B cell (primary cell): Measurements from ENCODE around the gene STMP1. TPM values are rescaled to one million over a fixed set of nuclear protein-coding genes. Genes with fewer than 3 reads are reported as not detected.

ENCODE experiments used
- ATAC-seq: fragments of 200-7000 bp; cut with Tn5 transposase; one replicate; pipeline ENCODE4 v1.10.0; 2021; ENCODE audit warnings: low read depth, mild to moderate bottlenecking, moderate number of reproducible peaks, moderate library complexity
- CTCF ChIA-PET: fragments of 350-600 bp; sonication (Branson Sonifier 250); formaldehyde crosslinking; loops from one replicate; lab custom pipeline; 2021; ENCODE audit warnings: antibody characterized with exemption, inconsistent platforms; lab: Charles Lee
- POLR2A ChIA-PET: fragments of 350-600 bp; sonication (Branson Sonifier 250); formaldehyde crosslinking; loops from one replicate; lab custom pipeline; 2021; ENCODE audit warnings: antibody characterized with exemption; lab: Charles Lee
- DNase-seq: peaks from one replicate; pipeline ENCODE4 v3.0.0; 2013
- H2AFZ ChIP-seq: 2 replicates; pipeline ENCODE4 v1.6.1; 2012; ENCODE audit warnings: mild to moderate bottlenecking, low read depth, low read length; ENCODE audit not compliant: insufficient read depth, poor library complexity, severe bottlenecking
- H3K27ac ChIP-seq, 2 donors: 1 replicate in 1 of 2; 2 replicates in 1 of 2; pipeline ENCODE4 v1.5.1; 2012 to 2013; ENCODE audit warnings: low read length in 2 of 2, mild to moderate bottlenecking in 2 of 2, moderate library complexity in 1 of 2
- H3K27me3 ChIP-seq, 4 experiments: fragments of 200-600 bp in 1 of 4; sonication (generic) in 1 of 4; replicated peaks in 1 of 4; 1 replicate in 2 of 4; 2 replicates in 2 of 4; pipeline versions ENCODE4 v1.6.1 to v1.7.0; 2013 to 2016; ENCODE audit warnings: low read length in 3 of 4, mild to moderate bottlenecking in 2 of 4, mixed read lengths in 1 of 4, moderate library complexity in 1 of 4; ENCODE audit not compliant: insufficient read depth in 4 of 4, control insufficient read depth in 3 of 4; ENCODE audit errors: control extremely low read depth in 1 of 4
- H3K36me3 ChIP-seq, 2 experiments: replicated peaks in 1 of 2; 1 replicate in 1 of 2; 2 replicates in 1 of 2; pipeline versions ENCODE4 v1.6.1 to v1.7.1; 2013; ENCODE audit warnings: low read length in 1 of 2; ENCODE audit not compliant: insufficient read depth in 2 of 2, control insufficient read depth in 1 of 2; ENCODE audit errors: control extremely low read depth in 1 of 2, extremely low read depth in 1 of 2
- H3K4me1 ChIP-seq, 2 donors: fragments of 200-600 bp in 1 of 2; sonication (generic) in 1 of 2; 1 replicate in 1 of 2; 2 replicates in 1 of 2; pipeline versions ENCODE4 v1.5.1 to v1.6.1; 2013 to 2017; ENCODE audit warnings: low read length in 2 of 2; ENCODE audit not compliant: control insufficient read depth in 2 of 2, insufficient read depth in 2 of 2
- H3K4me2 ChIP-seq: replicated peaks from 2 replicates; pipeline ENCODE3; 2012; ENCODE audit warnings: mild to moderate bottlenecking, low read depth, low read length; ENCODE audit not compliant: poor library complexity, severe bottlenecking
- H3K4me3 ChIP-seq, 5 experiments: fragments of 200-600 bp in 1 of 5; sonication (generic) in 1 of 5; 1 replicate in 3 of 5; 2 replicates in 2 of 5; pipeline versions ENCODE4 v1.5.1 to v1.7.0; 2011 to 2016; ENCODE audit warnings: low read length in 4 of 5, mild to moderate bottlenecking in 4 of 5, low read depth in 2 of 5, control low read depth in 1 of 5, moderate library complexity in 1 of 5; ENCODE audit not compliant: insufficient read depth in 1 of 5; ENCODE audit errors: control extremely low read depth in 1 of 5, extremely low read depth in 1 of 5
- H3K79me2 ChIP-seq: fragments of 200-600 bp; sonication (generic); one replicate; pipeline ENCODE4 v1.6.0; 2016; ENCODE audit warnings: low read length; ENCODE audit not compliant: control insufficient read depth, insufficient read depth
- H3K9ac ChIP-seq: fragments of 200-600 bp; sonication (generic); 2 replicates; pipeline ENCODE4 v1.6.1; 2017; ENCODE audit warnings: mild to moderate bottlenecking, low read length, moderate library complexity
- H3K9me3 ChIP-seq, 3 donors: one replicate each; pipeline versions ENCODE4 v1.6.1 to v1.7.1; 2013; ENCODE audit warnings: low read length in 2 of 3; ENCODE audit not compliant: control insufficient read depth in 2 of 3, insufficient read depth in 1 of 3; ENCODE audit errors: control extremely low read depth in 1 of 3
- H4K20me1 ChIP-seq: 2 replicates; pipeline ENCODE4 v1.6.0; 2012; ENCODE audit warnings: mild to moderate bottlenecking, low read length; ENCODE audit not compliant: insufficient read depth, control insufficient read depth, poor library complexity, severe bottlenecking
- H3K27ac Mint-ChIP-seq: one replicate; pipeline ENCODE4 v1.8.0; 2021; ENCODE audit warnings: mixed read lengths
- H3K27me3 Mint-ChIP-seq: one replicate; pipeline ENCODE4 v1.8.0; 2021; ENCODE audit warnings: mixed read lengths
- H3K4me1 Mint-ChIP-seq: one replicate; pipeline ENCODE4 v1.8.0; 2021; ENCODE audit warnings: mixed read lengths
- H3K4me3 Mint-ChIP-seq: one replicate; pipeline ENCODE4 v1.8.0; 2021; ENCODE audit warnings: mixed read lengths
- H3K9me3 Mint-ChIP-seq: one replicate; pipeline ENCODE4 v1.8.0; 2022; ENCODE audit warnings: mixed read lengths; ENCODE audit not compliant: insufficient read depth
- EZH2 ChIP-seq: IDR thresholded peaks from 2 replicates; pipeline ENCODE4 v1.6.1; 2012; ENCODE audit warnings: borderline replicate concordance, low read depth, mild to moderate bottlenecking, moderate library complexity, low read length; ENCODE audit not compliant: insufficient read depth, poor library complexity, severe bottlenecking
- WGBS: methylation state at CpG from one replicate; pipeline ENCODE4 v1.1.5; 2013; ENCODE audit warnings: missing lambda C conversion rate; ENCODE audit not compliant: insufficient coverage; 5-methylcytosine and 5-hydroxymethylcytosine counted together
- intact Hi-C: fragments of 100-400 bp; cut with micrococcal nuclease; formaldehyde crosslinking; loops from one replicate; pipeline ENCODE4 v1.10.0; 2022
- polyA plus RNA-seq: library from polyadenylated mRNA; depleted of rRNA; stranded (reverse); fragments of >200 nt; gene quantifications from 2 replicates; pipeline ENCODE4 v1.2.3, GENCODE V29; 2012
- total RNA-seq, 2 donors: library from RNA; stranded (reverse); fragments of 120-200 nt in 1 of 2; gene quantifications; 1 replicate in 1 of 2; 2 replicates in 1 of 2; pipeline versions ENCODE4 v1.2.3 to v1.2.4, GENCODE V29; 2013 to 2022
- TF ChIP-seq, protein P1 (sequence below): fragments of 200-600 bp; IDR thresholded peaks from one replicate; pipeline ENCODE4 v1.8.0; 2022; ENCODE audit warnings: antibody characterized with exemption, mild to moderate bottlenecking

Gene STMP1
- total and polyA plus RNA-seq, 2 donors (not counting 1 experiment from before 2014, with no cell fraction given) = 11.0 to 33.5 TPM

- intact Hi-C loops = no loop called here
- no peak for DNase-seq
- H3K27ac ChIP-seq = no peak overlapping the region
- no peak for ATAC-seq
- no peaks in the 10 kb centered on the region for H4K20me1 ChIP-seq
- Mint-ChIP-seq H3K27ac (no peak overlapping the region), H3K27me3 (no peaks in the 10 kb centered on the region), H3K9me3 (no peaks in the 10 kb centered on the region), H3K4me3 (no peak overlapping the region), H3K4me1 (no peaks in the 10 kb centered on the region)
- H3K4me2 ChIP-seq = no peak overlapping the region
- H3K9me3 ChIP-seq = no peaks in the 10 kb centered on the region
- no peak overlapping the region for H2AFZ ChIP-seq
- no peaks in the 10 kb centered on the region for H3K79me2 ChIP-seq
- ChIA-PET CTCF (no interaction called here), POLR2A (no interaction called here)
- 100% methylated on average over 2 of the region's 4 CpGs for WGBS
- H3K36me3 ChIP-seq = peaks cover 0 to 1% of the 10 kb centered on the region in 2 experiments
- H3K4me1 ChIP-seq = no peaks in the 10 kb centered on the region
- no peak for TF ChIP-seq EZH2
- TF ChIP-seq, protein P1, sequence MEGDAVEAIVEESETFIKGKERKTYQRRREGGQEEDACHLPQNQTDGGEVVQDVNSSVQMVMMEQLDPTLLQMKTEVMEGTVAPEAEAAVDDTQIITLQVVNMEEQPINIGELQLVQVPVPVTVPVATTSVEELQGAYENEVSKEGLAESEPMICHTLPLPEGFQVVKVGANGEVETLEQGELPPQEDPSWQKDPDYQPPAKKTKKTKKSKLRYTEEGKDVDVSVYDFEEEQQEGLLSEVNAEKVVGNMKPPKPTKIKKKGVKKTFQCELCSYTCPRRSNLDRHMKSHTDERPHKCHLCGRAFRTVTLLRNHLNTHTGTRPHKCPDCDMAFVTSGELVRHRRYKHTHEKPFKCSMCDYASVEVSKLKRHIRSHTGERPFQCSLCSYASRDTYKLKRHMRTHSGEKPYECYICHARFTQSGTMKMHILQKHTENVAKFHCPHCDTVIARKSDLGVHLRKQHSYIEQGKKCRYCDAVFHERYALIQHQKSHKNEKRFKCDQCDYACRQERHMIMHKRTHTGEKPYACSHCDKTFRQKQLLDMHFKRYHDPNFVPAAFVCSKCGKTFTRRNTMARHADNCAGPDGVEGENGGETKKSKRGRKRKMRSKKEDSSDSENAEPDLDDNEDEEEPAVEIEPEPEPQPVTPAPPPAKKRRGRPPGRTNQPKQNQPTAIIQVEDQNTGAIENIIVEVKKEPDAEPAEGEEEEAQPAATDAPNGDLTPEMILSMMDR = no peak
- H3K27me3 ChIP-seq = no peaks in the 10 kb centered on the region
- H3K9ac ChIP-seq = no peak overlapping the region
- no peak overlapping the region for H3K4me3 ChIP-seq
These were observed 31.2 kb downstream of the STMP1 start for GRCh38 chr7:135693558-135693957.

DNA sequence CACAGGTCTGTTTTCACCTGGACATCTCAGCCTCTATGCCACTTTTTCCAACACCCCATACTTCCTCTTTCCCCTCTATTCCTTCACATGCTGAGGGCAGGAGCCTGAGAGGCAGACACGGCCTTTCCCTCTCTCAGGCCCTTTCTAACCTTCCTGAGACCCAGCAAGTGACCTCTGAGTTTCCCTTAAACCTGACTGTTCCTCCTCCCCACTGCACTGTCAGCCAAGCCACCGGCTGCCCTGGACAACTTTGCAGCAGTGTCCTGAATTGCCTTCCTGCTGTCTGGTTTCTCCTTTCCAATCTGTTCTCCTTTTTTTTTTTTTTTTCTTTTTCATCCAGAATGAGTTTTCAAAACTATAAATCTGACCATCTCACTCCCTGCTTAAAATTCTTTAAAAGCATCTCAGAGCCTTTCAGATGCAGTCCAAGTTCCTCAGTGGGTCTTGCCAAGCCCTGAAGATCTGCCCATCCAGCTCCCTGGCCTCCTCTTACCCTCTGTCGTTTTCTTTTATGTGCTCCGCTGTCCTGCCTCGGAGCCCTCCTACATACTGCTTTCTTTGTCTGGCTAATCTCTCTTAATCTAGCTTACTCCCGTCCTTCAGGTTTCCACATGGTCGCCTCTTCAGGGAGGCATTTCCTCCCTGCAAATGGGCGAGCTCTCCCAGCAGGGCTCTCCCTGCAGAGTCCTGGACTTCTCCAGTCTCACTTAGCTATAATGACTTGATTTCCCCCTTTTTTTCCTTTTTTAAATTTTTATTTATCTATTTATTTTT, 35.1 kb downstream of the STMP1 start:
- H3K27ac ChIP-seq = no peak overlapping the region
- no peaks in the 10 kb centered on the region for H3K79me2 ChIP-seq
- TF ChIP-seq, protein P1 = no peak
- no peak for TF ChIP-seq EZH2
- DNase-seq (no peak), ATAC-seq (no peak)
- no peak overlapping the region for H2AFZ ChIP-seq
- 80% methylated on average over 8 of the region's 8 CpGs for WGBS
- H3K4me3 ChIP-seq = no peak overlapping the region
- intact Hi-C loops = no loop called here
- H3K36me3 ChIP-seq = no peaks in the 10 kb centered on the region
- H4K20me1 ChIP-seq = no peaks in the 10 kb centered on the region
- no peaks in the 10 kb centered on the region for H3K27me3 ChIP-seq
- no peak overlapping the region for H3K9ac ChIP-seq
- no peak overlapping the region for H3K4me2 ChIP-seq
- no peaks in the 10 kb centered on the region for H3K27me3 Mint-ChIP-seq
- ChIA-PET POLR2A (no interaction called here), CTCF (no interaction called here)
- H3K4me3 Mint-ChIP-seq = no peak overlapping the region
- no peaks in the 10 kb centered on the region for H3K4me1 Mint-ChIP-seq
- no peaks in the 10 kb centered on the region for H3K4me1 ChIP-seq
- no peak overlapping the region for H3K27ac Mint-ChIP-seq
- no peaks in the 10 kb centered on the region for H3K9me3 ChIP-seq
- no peaks in the 10 kb centered on the region for H3K9me3 Mint-ChIP-seq
